HG03469 (cell line): ENCODE results near the gene WNT9A.
"Not testable (repeated sequence)": the region's sequence is repeated elsewhere in the genome, so short reads cannot be mapped to it uniquely, and the experiment has no call there.

Source experiments
- ATAC-seq: cut with Tn5 transposase; IDR thresholded peaks from one replicate; pipeline ENCODE4 v1.9.1; 2021; ENCODE audit warnings: mild to moderate bottlenecking, moderate library complexity, moderate number of reproducible peaks; ENCODE audit not compliant: unreplicated experiment

The WNT9A gene, protein sequence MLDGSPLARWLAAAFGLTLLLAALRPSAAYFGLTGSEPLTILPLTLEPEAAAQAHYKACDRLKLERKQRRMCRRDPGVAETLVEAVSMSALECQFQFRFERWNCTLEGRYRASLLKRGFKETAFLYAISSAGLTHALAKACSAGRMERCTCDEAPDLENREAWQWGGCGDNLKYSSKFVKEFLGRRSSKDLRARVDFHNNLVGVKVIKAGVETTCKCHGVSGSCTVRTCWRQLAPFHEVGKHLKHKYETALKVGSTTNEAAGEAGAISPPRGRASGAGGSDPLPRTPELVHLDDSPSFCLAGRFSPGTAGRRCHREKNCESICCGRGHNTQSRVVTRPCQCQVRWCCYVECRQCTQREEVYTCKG

DNA sequence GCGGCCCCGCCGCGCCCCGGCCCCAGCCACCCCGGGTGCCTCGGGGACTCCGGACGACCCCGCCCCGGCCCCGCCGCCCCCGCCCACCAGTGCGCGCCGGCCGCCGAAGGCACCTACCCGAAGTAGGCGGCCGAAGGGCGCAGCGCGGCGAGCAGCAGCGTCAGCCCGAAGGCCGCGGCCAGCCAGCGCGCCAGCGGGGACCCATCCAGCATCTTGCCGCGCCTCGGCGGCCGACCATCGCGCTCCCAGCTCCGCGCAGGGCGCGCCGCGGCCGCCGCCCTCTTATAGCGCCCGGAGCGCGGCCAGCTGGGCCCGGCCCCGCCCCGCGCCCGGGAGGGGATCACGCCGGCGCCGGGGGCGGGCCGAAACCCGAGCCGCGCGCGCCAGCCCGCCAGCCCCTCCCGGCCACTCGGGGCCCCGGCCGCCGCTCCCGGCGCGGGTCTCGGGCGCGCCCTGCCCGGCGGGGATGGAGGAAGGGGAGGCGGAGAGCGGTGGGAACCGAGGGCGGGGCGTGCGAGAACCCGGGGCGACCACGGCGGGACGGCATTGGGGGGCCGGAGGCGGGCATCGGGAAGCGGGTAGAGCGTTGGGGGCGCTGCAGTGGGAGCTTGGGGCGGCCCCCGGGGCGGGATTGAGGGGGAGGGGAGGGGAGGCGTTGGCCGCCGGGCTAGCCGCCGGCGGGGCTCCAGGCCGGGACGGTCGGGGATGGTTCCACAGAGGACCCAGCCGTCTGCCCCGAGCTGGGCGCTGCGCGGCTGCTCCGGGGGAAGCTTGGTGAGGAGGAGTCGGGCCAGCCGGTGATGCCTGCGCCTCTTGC is at the start of gene WNT9A:
TSS of gene WNT9A (minus strand) at position 257 of the 817 bp plus-strand sequence. CDS start at position 212, 45 bp downstream.
- no peak for ATAC-seq

DNA sequence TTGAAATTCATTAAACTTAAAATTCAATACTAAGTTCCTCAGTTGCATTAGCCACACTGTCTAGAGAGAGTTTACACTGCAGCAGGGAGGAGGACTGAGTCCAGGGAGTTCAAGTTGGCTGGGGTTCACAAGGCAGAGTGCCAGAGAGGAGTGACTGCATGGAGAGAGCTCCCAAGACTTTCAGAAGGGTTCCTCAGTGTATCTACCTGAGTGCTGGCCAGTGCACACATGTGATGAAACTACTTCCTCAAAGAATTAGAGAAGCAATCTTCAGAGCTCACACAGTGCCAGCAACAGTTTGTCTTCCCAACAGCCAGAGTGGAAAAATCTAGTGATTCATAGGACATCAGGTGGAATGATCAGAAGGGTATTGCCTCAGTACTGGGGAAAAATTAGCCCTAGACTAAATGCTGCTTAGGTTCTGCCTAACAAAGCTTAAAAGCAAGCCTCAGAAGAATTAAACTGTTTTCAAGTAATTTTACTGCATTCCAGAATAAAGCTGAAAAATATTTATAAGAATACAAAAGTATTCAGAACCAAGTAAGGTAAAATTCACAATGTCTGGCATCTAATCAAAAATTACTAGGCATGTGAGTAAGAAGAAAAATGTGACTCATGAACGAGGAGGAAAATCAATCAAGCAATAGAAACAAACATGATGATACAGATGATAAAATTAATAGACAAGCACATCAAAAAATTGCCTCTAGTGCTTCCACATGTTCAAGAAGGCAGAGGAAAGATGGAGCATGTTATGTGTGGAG is 48.6 kb upstream of the WNT9A start:
- ATAC-seq, result no peak

DNA sequence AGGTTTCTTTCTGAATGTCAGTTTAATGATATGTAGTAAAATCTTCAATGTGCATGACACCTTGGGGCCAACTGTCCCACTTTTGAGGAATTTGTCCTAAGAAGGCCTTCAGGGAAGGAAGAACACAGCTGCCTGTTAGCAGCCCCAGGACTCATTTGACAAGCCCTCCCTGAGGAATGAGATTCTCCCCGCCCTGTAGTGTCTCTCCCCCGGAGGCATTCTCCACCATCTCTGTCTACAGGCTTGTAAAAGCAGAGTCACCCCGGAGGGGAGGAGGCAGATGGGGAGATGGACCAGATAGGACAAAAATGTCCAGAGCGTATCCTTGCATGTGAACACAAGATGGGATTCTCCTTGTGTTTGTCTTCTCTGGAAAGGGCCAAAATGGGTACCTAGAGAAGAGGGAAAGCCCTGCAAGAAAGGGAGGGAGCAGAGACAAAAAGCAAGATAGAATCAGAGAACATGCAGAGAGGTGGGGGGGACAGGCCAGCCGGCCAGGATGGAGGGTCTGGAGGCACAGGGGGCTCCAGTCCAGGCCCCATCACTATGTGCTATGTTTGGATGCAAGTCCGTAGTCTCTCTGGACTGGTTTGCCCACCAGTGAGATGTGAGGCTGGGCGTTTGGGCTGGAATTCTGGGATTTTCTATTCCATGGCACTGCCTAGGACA is 47.0 kb upstream of the WNT9A start:
- no peak for ATAC-seq

DNA sequence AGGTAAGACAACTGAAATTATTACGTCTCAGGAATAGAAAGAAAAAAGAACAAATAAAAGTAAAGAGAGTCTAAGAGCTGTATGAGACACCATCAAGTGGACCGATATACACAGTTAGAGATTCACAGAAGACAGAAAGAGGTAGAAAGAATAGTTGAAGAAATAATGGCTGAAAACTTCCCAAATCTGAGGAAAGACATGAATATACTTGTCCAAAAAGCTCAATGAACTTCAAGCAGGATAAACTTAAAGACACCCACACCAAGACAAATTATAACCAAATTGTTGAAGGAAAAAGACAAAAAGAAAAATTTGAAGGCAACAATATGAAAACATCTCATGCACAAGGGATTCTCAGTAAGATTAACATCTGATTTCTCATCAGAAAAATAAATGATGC is 39.4 kb upstream of the WNT9A start:
- ATAC-seq, result no peak

DNA sequence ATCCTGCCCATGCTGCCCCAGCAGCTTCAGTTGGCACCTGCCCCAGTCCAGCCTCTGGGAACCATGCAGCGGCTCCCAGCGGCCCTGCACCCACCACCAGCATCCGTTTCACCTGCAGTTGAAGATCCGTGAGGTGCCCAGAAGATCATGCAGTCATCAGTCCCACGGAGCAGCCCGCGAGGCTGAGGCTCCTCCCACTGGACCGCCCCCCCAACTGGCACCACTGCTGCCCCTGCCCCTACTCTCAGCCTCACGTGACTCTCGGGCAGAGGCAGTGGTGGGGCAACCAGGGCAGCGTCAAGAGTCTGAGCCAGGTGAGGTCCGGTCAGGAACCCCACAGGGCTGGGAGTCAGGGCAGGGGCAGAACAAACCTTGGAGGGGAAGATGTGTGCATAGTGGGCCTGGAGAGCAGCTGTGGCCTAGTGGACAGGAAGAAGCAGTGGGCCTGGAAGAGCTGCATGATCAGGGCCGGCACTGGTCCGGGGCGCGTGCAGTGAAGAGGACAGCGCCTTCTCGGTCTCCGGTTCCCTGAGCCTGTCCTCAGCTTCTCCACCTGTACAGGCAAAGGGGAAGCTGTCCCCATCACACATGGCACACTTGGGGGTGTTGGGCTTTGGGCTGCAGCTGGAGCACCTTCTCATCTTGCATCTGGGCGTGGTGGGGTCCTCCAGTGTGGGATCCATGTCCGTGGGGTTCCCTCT is 28.0 kb upstream of the WNT9A start:
- not testable (repeated sequence) for ATAC-seq

DNA sequence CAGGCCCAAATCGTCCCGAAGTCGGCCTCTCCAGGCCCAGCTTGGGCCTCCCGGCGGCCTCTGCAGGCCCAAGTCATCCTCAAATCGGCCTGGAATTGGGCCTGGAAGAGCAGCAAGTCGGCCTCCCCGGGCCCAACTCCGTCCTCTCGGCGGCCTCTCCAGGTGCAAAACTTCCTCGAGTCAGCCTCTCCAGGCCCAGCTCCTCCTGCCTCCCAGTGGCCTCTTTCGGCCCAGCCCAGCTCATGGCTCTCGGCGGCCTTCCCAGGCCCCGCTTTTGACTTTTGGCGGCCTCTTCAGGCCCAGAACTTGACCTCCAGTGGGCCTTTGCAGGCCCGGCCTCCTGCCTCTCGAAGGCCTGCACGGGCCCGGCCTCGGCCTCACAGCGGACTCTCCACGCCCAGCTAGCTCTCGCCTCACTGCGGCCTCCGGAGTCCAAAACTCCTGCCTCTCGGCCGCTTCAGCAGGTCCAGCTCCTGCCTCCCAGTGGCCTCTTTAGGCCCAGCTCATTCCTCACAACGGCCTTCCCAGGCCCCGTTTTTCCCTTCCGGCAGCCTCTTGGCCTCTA is 26.1 kb upstream of the WNT9A start:
- ATAC-seq, result not testable (repeated sequence)

DNA sequence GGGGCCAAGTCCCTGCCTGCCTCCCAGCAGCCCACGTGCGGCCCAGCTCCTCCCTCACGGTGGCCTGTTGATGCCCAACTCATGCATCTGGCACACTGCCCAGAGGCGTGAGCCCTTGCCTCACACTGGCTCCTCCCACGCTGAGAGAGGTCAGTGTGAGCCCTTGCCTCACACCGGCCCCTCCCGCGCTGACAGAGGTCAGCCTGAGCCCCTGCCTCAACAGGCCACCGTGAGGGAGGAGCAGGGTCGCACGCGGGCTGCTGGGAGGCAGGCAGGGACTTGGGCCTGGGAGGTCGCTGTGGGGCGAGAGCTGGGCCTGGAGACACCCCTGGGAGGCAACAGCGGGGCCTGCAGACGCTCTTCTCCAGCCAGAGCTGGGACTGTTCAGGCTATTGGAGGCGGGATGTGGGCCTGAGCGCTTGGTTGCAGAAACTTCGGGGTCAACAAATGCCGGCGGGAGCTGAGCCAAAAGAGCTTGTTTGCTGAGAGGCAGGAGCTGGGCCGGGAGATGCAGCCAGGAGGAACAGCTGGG is 25.2 kb upstream of the WNT9A start:
- not testable (repeated sequence) for ATAC-seq

DNA sequence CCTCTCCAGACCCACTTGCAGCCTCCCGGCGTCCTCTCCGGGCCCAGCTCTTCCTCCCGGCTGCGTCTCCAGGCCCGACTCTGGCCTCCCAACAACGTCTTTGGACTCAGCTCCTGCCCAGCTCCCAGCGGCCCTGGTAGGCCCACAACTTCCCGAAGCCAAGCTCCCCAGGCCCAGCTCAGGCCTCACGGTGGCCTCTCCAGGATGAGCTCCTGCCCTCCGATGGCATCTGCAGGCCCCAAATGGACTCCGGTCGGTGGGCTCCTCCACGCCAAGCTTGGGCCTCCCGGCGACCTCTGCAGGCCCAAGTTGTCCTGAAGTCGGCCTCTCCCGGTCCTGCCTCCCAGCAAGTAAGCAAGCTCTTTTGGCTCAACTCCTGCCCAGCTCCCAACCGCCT is 24.5 kb upstream of the WNT9A start:
- not testable (repeated sequence) for ATAC-seq

DNA sequence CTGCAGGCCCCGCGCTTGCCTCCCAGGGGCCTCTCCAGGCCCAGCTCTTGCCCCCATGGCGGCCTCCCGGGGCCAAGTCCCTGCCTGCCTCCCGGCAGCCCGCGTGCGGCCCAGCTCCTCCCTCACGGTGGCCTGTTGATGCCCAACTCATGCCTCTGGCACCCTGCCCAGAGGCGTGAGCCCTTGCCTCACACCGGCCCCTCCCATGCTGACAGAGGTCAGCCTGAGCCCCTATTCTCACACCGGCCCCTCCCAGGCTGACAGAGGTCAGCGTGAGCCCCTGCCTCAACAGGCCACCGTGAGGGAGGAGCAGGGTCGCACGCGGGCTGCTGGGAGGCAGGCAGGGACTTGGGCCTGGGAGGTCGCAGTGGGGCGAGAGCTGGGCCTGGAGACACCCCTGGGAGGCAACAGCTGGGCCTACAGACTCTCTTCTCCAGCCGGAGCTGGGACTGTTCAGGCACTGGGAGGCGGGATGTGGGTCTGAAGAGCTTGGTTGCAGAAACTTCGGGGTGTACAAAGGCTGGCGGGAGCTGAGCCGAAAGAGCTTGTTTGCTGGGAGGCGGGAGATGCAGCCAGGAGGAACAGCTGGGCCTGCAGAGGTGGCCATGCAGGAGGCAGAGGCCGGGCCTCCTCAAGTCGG is 24.0 kb upstream of the WNT9A start:
- not testable (repeated sequence) for ATAC-seq

DNA sequence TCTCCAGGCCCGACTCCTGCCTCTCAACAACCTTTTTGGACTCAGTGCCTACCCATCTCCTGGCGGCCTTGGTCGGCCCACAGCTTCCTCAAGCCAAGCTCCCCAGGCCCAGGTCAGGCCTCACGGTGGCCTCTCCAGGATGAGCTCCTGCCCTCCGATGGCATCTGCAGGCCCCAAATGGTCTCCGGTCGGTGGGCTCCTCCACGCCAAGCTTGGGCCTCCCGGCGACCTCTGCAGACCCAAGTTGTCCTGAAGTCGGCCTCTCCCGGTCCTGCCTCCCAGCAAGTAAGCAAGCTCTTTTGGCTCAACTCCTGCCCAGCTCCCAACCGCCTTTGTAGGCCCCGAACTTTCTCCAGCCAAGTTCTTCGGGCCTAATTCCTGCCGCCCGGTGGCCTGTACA is 23.5 kb upstream of the WNT9A start:
- not testable (repeated sequence) for ATAC-seq

DNA sequence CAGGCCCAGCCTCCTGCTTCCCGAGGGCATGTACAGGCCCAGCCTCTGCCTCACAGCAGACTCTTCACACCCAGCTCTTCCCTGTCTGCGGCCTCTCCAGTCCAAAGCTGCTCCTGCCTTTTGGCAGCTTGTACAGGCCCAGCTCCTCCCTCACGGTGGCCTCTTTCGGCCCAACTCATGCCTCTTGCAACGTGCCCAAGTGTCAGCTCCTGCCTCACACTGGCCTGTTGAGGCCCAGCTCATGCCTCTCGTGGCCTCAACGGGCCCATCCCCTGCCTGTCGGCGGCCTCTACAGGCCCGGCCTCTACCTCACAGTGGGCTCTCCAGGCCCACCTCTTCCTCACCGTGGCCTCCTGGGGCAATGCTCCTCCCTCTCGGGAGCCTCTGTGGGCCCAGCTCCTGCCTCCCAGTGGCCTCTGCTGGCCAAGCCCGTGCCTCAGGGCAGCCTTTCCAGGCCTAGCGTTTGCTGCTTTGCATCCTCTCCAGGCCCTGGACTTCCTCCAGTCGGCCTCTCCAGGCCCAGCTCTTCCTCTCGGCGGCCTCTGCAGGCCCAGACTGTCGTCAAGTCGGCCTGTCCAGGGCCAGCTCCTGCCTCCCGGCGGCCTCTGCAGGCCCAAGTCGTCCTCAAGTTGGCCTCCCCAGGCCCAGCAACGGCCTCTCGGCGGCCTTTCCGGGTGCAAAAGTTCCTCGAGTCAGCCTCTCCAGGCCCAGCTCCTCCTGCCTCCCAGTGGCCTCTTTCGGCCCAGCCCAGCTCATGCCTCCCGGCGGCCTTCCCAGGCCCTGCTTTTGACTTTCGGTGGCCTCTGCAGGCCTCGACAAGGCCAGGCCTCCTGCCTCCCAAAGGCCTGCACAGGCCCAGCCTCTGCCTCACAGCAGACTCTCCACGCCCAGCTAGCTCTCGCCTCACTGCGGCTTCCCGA is 22.6 kb upstream of the WNT9A start:
- not testable (repeated sequence) for ATAC-seq

DNA sequence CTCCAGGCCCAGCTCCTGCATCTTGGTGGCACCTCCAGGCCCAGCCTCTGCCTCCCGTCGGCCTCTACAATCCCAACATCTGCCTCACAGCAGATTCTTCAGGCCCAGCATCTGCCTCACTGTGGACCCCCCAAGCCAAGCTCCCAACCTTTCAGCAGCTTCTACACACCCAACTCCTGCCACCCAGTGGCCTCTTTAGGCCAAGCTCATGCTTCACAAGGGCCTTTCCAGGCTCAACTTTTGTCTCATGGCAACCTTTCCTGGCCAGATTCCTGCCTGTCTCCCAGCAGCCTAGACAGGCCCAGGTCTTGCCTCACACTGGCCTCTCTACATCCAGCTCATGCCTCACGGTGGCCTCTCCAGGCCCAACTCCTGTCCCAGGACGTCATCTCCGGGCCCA is 20.1 kb upstream of the WNT9A start:
- not testable (repeated sequence) for ATAC-seq

DNA sequence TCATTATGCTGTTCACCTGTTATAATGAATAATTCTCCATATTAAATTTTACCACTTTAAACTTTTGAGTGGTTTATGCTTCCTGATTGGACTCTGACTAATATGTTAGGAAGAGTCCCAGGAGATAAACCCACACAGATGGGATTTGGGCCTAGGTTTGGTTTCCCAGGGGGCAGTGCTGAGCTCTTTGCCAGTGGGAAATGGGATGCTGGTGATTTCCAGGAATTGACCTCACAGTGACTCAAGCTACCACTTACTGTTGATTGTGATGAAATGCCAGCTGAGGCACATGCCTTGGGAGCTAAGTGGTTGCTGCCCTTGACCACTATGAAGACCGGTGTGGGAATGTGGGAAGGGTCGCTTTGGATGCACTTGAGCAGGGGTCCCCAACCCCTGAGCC is 19.0 kb upstream of the WNT9A start:
- not testable (repeated sequence) for ATAC-seq

DNA sequence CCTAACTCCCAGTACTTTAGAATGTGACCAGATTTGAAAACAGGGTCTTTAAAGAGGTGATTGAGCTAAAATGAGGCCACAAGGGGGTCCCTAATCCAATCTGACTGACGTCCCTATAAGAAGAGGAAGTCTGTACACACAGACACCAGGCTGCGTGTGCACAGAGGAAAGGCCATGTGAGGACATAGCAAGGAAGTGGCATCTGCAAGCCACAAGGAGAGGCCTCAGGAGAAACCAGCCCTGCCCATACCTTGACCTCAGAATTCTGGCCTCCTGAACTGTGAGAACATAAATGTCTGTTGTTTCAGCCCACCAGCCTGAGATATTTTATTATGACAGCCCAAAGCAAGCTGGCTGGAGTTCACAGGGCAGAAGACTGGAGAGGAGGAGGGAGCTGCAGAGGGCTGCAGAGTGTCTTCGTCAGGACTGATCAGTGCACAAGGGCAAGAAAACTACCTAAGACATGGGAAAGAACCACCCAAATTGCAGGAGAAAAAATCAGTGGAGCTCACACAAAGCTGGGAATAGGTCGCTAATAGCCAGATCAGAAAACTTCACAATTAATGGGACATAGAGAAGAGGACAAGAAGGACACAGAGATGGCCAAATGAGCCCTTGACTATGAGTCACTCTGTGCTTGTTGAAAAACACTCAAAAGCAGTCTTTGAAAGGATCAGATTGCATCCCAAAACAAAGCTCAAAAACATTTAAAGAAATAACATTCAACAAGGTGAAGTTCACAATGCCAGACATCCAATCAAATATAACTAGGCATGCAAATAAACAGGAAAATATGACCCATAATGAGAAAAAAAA is 14.1 kb upstream of the WNT9A start:
- no peak for ATAC-seq

DNA sequence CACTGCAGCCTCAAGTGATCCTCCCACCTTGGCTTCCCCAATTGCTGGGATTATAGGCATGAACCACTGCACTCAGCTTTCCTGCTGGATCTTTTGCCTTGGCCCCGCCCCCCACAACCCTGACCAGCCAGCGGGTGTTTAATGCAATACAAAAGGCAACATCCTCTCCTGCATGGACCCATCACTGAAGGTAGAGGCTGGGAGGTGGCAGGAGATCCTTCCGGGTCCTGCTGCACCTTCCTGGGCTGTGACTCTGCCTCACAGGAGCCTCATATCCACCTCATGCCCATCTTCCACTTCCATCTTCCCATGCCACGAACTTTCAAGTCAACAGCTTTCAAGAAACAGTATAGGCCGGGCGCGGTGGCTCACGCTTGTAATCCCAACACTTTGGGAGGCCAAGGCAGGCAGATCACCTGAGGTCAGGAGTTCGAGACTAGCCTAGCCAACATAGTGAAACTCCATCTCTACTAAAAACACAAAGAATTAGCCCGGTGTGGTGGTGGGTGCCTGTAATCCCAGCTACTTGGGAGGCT is 11.7 kb upstream of the WNT9A start:
- ATAC-seq, result no peak

DNA sequence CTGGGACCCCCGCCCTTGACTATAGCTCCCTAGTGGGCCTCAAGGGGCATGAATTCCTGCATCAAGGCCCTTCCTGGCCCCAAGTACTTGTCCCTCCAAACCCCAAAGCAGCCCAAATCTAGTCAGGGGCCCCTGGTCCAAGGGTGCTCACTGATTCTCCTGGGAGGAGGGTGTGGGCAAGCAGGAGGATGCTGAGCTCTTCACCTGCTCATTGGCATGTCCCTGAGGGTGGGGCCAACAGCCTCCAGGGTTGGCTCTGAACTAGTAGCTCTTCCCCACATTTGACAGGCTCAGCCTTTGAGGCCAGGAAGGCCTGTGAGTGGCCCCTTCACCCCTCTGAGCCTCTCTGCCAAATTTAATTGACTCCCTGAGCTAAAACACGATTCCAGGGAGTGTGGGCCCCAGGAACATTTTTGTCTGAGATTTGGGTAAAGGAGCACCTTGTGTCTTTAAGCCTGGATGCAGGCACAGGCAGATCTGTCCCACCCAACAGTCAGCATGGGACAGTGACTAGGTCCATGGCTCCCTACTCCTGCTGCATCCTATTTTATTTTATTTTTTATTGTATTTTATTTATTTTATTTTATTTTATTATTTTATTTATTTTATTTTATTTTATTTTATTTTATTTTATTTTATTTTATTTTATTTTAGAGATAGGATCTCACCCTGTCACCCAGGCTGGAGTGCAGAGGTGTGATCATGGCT is 11.0 kb upstream of the WNT9A start:
- no peak for ATAC-seq
